C4-2B (cell line): Measurements from ENCODE around the gene INKA1.

Experiments
- CTCF ChIP-seq: fragments of 450-650 bp; conservative IDR thresholded peaks from 2 replicates; pipeline ENCODE4 v1.5.1; 2017; ENCODE audit warnings: mild to moderate bottlenecking
- ZFX ChIP-seq: fragments of 450-650 bp; IDR thresholded peaks from 2 replicates; pipeline ENCODE4 v1.6.1; 2017

GRCh38 chr3:49772703-49773102, 30.4 kb upstream of the INKA1 start:
- no peak for TF ChIP-seq CTCF
- TF ChIP-seq ZFX: no peak
